OCI-LY7 (cell line): ENCODE data around the gene GAST. TPM values are rescaled to one million over a fixed set of nuclear protein-coding genes. Genes with fewer than 3 reads are reported as not detected.

Source experiments
- BruUV-seq: library from RNA; stranded (reverse); fragments of 400-500 nt; replicated peaks from 2 replicates; lab custom pipeline; 2021; lab: Mats Ljungman, UMichigan
- CTCF ChIA-PET: fragments of 300-600 bp; sonication (Branson Sonifier 250); formaldehyde crosslinking; loops from one replicate; lab custom pipeline; 2022; ENCODE audit warnings: antibody characterized with exemption; ENCODE audit not compliant: unreplicated experiment; lab: Charles Lee
- POLR2A ChIA-PET: fragments of 300-600 bp; sonication (Branson Sonifier 250); formaldehyde crosslinking; loops from one replicate; lab custom pipeline; 2022; ENCODE audit warnings: antibody characterized with exemption; lab: Charles Lee
- DNase-seq: peaks from one replicate; pipeline ENCODE4 v3.0.0-alpha.2; 2015; ENCODE audit warnings: low spot score
- H2AFZ ChIP-seq: fragments of 200-600 bp; sonication (generic), shearing (Covaris generic); 2 replicates; pipeline ENCODE4 v1.6.1; 2014; ENCODE audit warnings: mild to moderate bottlenecking, antibody characterized with exemption, low read length, moderate library complexity
- H3K27ac ChIP-seq: fragments of 200-600 bp; sonication (generic); 2 replicates; pipeline ENCODE4 v1.5.1; 2014; ENCODE audit warnings: mixed run types, low read depth, mild to moderate bottlenecking, moderate library complexity, low read length, inconsistent platforms; ENCODE audit not compliant: poor library complexity, severe bottlenecking
- H3K36me3 ChIP-seq: fragments of 200-600 bp; sonication (generic); 2 replicates; pipeline ENCODE4 v1.6.1; 2014; ENCODE audit warnings: mild to moderate bottlenecking, antibody characterized with exemption, low read length, moderate library complexity, mixed read lengths; ENCODE audit not compliant: insufficient read depth
- H3K4me1 ChIP-seq: fragments of 200-600 bp; sonication (generic); 2 replicates; pipeline ENCODE4 v1.5.1; 2014; ENCODE audit warnings: mild to moderate bottlenecking, low read length; ENCODE audit not compliant: insufficient read depth, poor library complexity, severe bottlenecking
- H3K4me2 ChIP-seq: fragments of 200-600 bp; sonication (generic); 2 replicates; pipeline ENCODE4 v1.6.1; 2014; ENCODE audit warnings: mild to moderate bottlenecking, low read length
- H3K4me3 ChIP-seq: fragments of 200-600 bp; sonication (generic); 2 replicates; pipeline ENCODE4 v1.5.1; 2014; ENCODE audit warnings: mild to moderate bottlenecking, low read depth, low read length; ENCODE audit not compliant: poor library complexity, severe bottlenecking
- H3K79me2 ChIP-seq: fragments of 200-600 bp; sonication (generic); 2 replicates; pipeline ENCODE4 v1.6.1; 2016; ENCODE audit warnings: low read depth, mild to moderate bottlenecking, low read length, moderate library complexity, mixed read lengths; ENCODE audit not compliant: insufficient read depth
- H3K9me2 ChIP-seq: fragments of 200-600 bp; sonication (generic); 2 replicates; pipeline ENCODE4 v1.6.1; 2016; ENCODE audit warnings: mild to moderate bottlenecking, low read length, mixed read lengths; ENCODE audit not compliant: insufficient read depth
- H3K9me3 ChIP-seq: fragments of 200-600 bp; sonication (generic); 2 replicates; pipeline ENCODE4 v1.6.1; 2014; ENCODE audit warnings: mild to moderate bottlenecking, mixed run types, low read length, mixed read lengths
- H4K20me1 ChIP-seq: fragments of 200-600 bp; sonication (generic); 2 replicates; pipeline ENCODE4 v1.6.1; 2014; ENCODE audit warnings: mild to moderate bottlenecking, antibody characterized with exemption, low read length, moderate library complexity, mixed read lengths; ENCODE audit not compliant: insufficient read depth
- EZH2phosphoT487 ChIP-seq: fragments of 200-600 bp; sonication (generic); IDR thresholded peaks from 2 replicates; pipeline ENCODE4 v1.6.1; 2018; ENCODE audit warnings: low read depth, borderline replicate concordance, mild to moderate bottlenecking, mixed run types, antibody characterized with exemption, low read length, moderate library complexity, mixed read lengths
- intact Hi-C: fragments of 100-400 bp; cut with micrococcal nuclease; formaldehyde crosslinking; loops from one replicate; pipeline ENCODE4 v1.10.0; 2022; ENCODE audit not compliant: unreplicated experiment
- total RNA-seq, 2 experiments: library from RNA; depleted of rRNA in 1 of 2; stranded (reverse); fragments of >200 nt in 1 of 2; shearing (Covaris generic) in 1 of 2; gene quantifications; 2 replicates each; pipeline ENCODE4 v1.2.3, GENCODE V29; 2014 to 2022
- TF ChIP-seq, protein P1 (sequence below): fragments of 200-600 bp; sonication (generic); conservative IDR thresholded peaks from 2 replicates; pipeline ENCODE4 v1.5.1; 2014; ENCODE audit warnings: mild to moderate bottlenecking, antibody characterized with exemption, low read length, moderate library complexity, mixed read lengths

Gene GAST
- total RNA-seq, 2 experiments from 2014 or later = not detected

DNA sequence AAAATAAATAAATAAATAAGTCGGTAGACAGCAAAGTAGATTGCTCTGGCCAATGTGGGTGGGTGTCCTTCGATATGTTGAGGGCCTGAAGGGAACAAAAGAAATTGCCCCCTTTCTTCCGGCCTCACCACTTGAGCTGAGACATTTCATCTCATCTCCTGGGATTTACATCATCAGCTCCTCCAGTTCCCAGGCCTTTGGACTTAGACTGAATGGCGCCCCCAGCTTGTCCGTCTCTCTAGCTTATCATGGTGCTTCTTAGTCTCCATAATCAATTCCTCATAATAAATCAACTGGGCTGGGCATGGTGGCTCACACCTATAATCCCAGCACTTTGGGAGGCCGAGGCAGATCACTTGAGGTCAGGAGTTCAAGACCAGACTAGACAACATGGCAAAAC, 36.1 kb downstream of the GAST start:
- no peak overlapping the region for H3K4me3 ChIP-seq
- H3K79me2 ChIP-seq = no peaks in the 10 kb centered on the region
- no peaks in the 10 kb centered on the region for H3K9me2 ChIP-seq
- no peaks in the 10 kb centered on the region for H3K9me3 ChIP-seq
- POLR2A ChIA-PET = no interaction called here
- no TSS peak for BruUV-seq
- CTCF ChIA-PET = no interaction called here
- intact Hi-C loops = no loop called here
- TF ChIP-seq, protein P1, sequence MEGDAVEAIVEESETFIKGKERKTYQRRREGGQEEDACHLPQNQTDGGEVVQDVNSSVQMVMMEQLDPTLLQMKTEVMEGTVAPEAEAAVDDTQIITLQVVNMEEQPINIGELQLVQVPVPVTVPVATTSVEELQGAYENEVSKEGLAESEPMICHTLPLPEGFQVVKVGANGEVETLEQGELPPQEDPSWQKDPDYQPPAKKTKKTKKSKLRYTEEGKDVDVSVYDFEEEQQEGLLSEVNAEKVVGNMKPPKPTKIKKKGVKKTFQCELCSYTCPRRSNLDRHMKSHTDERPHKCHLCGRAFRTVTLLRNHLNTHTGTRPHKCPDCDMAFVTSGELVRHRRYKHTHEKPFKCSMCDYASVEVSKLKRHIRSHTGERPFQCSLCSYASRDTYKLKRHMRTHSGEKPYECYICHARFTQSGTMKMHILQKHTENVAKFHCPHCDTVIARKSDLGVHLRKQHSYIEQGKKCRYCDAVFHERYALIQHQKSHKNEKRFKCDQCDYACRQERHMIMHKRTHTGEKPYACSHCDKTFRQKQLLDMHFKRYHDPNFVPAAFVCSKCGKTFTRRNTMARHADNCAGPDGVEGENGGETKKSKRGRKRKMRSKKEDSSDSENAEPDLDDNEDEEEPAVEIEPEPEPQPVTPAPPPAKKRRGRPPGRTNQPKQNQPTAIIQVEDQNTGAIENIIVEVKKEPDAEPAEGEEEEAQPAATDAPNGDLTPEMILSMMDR = no peak
- no peak for TF ChIP-seq EZH2phosphoT487
- H3K27ac ChIP-seq = no peak overlapping the region
- H3K4me1 ChIP-seq = no peaks in the 10 kb centered on the region
- no peaks in the 10 kb centered on the region for H4K20me1 ChIP-seq
- H3K36me3 ChIP-seq = no peaks in the 10 kb centered on the region
- no peak overlapping the region for H2AFZ ChIP-seq
- H3K4me2 ChIP-seq = no peak overlapping the region
- no peak for DNase-seq

DNA sequence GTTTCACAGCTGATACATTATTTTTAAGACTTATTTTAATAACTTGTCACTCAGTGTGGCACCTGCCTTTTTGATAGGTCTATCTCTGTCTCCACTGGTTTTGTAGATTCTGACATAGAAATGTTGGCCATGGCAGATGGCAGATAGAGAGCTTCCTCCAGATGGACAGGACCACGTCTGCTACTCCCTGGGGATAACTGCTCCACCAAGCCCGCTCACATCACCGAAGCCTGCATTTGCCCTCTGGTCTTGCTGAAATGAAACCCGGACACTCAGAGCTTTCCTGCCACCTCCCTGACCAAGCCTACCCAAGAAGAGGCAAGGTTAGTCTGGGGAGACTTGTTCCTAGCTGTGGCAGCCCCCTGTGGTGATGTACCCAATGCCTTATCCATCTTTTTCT, 38.7 kb downstream of the GAST start:
- Histone ChIP-seq H3K4me1 (no peaks in the 10 kb centered on the region), H3K9me3 (no peaks in the 10 kb centered on the region), H4K20me1 (no peaks in the 10 kb centered on the region), H3K4me3 (no peak overlapping the region), H2AFZ (no peak overlapping the region), H3K9me2 (no peaks in the 10 kb centered on the region), H3K79me2 (no peaks in the 10 kb centered on the region), H3K4me2 (no peak overlapping the region), H3K27ac (no peak overlapping the region), H3K36me3 (no peaks in the 10 kb centered on the region)
- BruUV-seq = no TSS peak
- intact Hi-C loops = no loop called here
- no peak for DNase-seq
- TF ChIP-seq EZH2phosphoT487 = no peak
- TF ChIP-seq, protein P1 = no peak
- ChIA-PET CTCF (no interaction called here), POLR2A (no interaction called here)

DNA sequence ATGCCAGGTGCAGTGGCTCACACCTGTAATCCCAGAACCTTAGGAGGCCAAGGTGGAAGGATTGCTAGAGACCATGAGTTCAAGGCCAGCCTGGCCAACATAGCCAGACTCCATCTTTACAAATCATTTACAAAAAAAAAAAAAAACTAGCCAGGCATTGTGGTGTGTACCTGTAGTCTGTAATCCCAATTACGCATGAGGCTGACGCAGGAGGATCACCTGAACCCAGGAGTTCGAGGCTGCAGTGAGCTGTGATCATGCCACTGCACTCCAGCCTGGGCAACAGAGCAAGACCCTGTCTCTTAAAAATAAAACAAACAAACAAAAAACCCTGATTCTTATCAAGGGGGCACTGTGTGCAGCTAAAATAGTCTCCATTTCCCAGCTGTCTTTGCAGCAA, 39.2 kb downstream of the GAST start:
- TF ChIP-seq, protein P1 = no peak
- no peak for TF ChIP-seq EZH2phosphoT487
- H4K20me1 ChIP-seq = no peaks in the 10 kb centered on the region
- no peaks in the 10 kb centered on the region for H3K4me1 ChIP-seq
- H3K36me3 ChIP-seq = no peaks in the 10 kb centered on the region
- no peak overlapping the region for H3K27ac ChIP-seq
- H2AFZ ChIP-seq = no peak overlapping the region
- H3K4me3 ChIP-seq = no peak overlapping the region
- no peaks in the 10 kb centered on the region for H3K79me2 ChIP-seq
- no peaks in the 10 kb centered on the region for H3K9me3 ChIP-seq
- BruUV-seq = no TSS peak
- CTCF ChIA-PET = no interaction called here
- no peak overlapping the region for H3K4me2 ChIP-seq
- intact Hi-C loops = no loop called here
- POLR2A ChIA-PET = no interaction called here
- H3K9me2 ChIP-seq = no peaks in the 10 kb centered on the region
- DNase-seq = no peak
